PC-9 (cell line): ENCODE measurements around the gene BTNL9. TPM values are rescaled to one million over a fixed set of nuclear protein-coding genes. Genes with fewer than 3 reads are reported as not detected.

ENCODE experiments used
- BruUV-seq: library from RNA; stranded (reverse); fragments of 400-500 nt; replicated peaks from 2 replicates; lab custom pipeline; 2021; lab: Mats Ljungman, UMichigan
- CTCF ChIA-PET: fragments of 300-600 bp; sonication (Branson Sonifier 250); formaldehyde crosslinking; loops from one replicate; lab custom pipeline; 2022; ENCODE audit warnings: antibody characterized with exemption; lab: Charles Lee
- POLR2A ChIA-PET: fragments of 300-600 bp; sonication (Branson Sonifier 250); formaldehyde crosslinking; loops from one replicate; lab custom pipeline; 2022; ENCODE audit warnings: antibody characterized with exemption; ENCODE audit not compliant: unreplicated experiment; lab: Charles Lee
- DNase-seq, 2 experiments: peaks; one replicate each; pipeline versions ENCODE4 v3.0.0 to v3.0.0-alpha.2; 2015 to 2022; ENCODE audit warnings: mixed read lengths in 1 of 2
- H2AFZ ChIP-seq: fragments of 200-600 bp; sonication (generic); 2 replicates; pipeline ENCODE4 v1.8.1; 2017; ENCODE audit warnings: antibody characterized with exemption
- H3F3A ChIP-seq: fragments of 200-600 bp; sonication (generic); 2 replicates; pipeline ENCODE4 v1.8.1; 2017; ENCODE audit warnings: antibody characterized with exemption, mild to moderate bottlenecking, low read depth; ENCODE audit not compliant: insufficient read depth
- H3K27ac ChIP-seq: fragments of 200-600 bp; sonication (generic); 2 replicates; pipeline ENCODE4 v1.6.1; 2016; ENCODE audit warnings: mixed run types
- H3K27me3 ChIP-seq: fragments of 200-600 bp; sonication (generic); 2 replicates; pipeline ENCODE4 v1.6.1; 2016; ENCODE audit warnings: low read depth, mixed run types; ENCODE audit not compliant: insufficient read depth
- H3K36me3 ChIP-seq: fragments of 200-600 bp; sonication (generic); 2 replicates; pipeline ENCODE4 v1.6.1; 2016; ENCODE audit warnings: low read depth, mixed run types
- H3K4me1 ChIP-seq: fragments of 200-600 bp; sonication (generic); replicated peaks from 2 replicates; pipeline ENCODE4 v1.6.1; 2016; ENCODE audit warnings: mixed run types; ENCODE audit not compliant: insufficient read depth
- H3K4me2 ChIP-seq: fragments of 200-600 bp; sonication (generic); 2 replicates; pipeline ENCODE4 v1.6.1; 2017; ENCODE audit warnings: mixed run types
- H3K4me3 ChIP-seq: fragments of 200-600 bp; sonication (generic); 2 replicates; pipeline ENCODE4 v1.6.1; 2016; ENCODE audit warnings: mixed run types
- H3K79me2 ChIP-seq: fragments of 200-600 bp; sonication (generic); 2 replicates; pipeline ENCODE4 v1.6.1; 2017; ENCODE audit warnings: low read depth, mixed run types
- H3K9me2 ChIP-seq: fragments of 200-600 bp; sonication (generic); 2 replicates; pipeline ENCODE4 v1.8.1; 2017; ENCODE audit warnings: mild to moderate bottlenecking; ENCODE audit not compliant: insufficient read depth
- H3K9me3 ChIP-seq: fragments of 200-600 bp; sonication (generic); 2 replicates; pipeline ENCODE4 v1.8.1; 2016; ENCODE audit warnings: low read depth; ENCODE audit not compliant: insufficient read depth
- H4K20me1 ChIP-seq: fragments of 200-600 bp; sonication (generic); 2 replicates; pipeline ENCODE4 v1.8.1; 2017; ENCODE audit not compliant: insufficient read depth
- CTCF ChIP-seq: fragments of 200-600 bp; sonication (generic); conservative IDR thresholded peaks from 2 replicates; pipeline ENCODE4 v1.6.1; 2017; ENCODE audit warnings: mixed run types, antibody characterized with exemption, mild to moderate bottlenecking, moderate library complexity
- EZH2 ChIP-seq: fragments of 200-600 bp; sonication (generic); IDR thresholded peaks from 2 replicates; pipeline ENCODE4 v1.8.0; 2017; ENCODE audit warnings: antibody characterized with exemption, low read depth
- intact Hi-C: fragments of 100-400 bp; cut with micrococcal nuclease; formaldehyde crosslinking; loops from one replicate; pipeline ENCODE4 v1.10.0; 2022; ENCODE audit not compliant: unreplicated experiment
- total RNA-seq: library from RNA; stranded (reverse); gene quantifications from 2 replicates; pipeline ENCODE4 v1.2.3, GENCODE V29; 2021

BTNL9 gene
- total RNA-seq, 1 experiment from 2014 or later, result not detected

- no peak overlapping the region for H3K4me2 ChIP-seq
- ChIA-PET CTCF (no interaction called here), POLR2A (no interaction called here)
- intact Hi-C loops, result no loop called here
- no TSS peak for BruUV-seq
- H3K4me3 ChIP-seq, result no peak overlapping the region
- no peaks in the 10 kb centered on the region for H3K9me3 ChIP-seq
- H3K4me1 ChIP-seq, result no peaks in the 10 kb centered on the region
- no peaks in the 10 kb centered on the region; the same call in 1 of the 2 replicates for H3K9me2 ChIP-seq
- peaks cover 13% of the 10 kb centered on the region for H3K27me3 ChIP-seq
- H3K79me2 ChIP-seq, result no peaks in the 10 kb centered on the region
- DNase-seq, result no peak
- H4K20me1 ChIP-seq, result no peaks in the 10 kb centered on the region
- H3K36me3 ChIP-seq, result no peaks in the 10 kb centered on the region
- no peak overlapping the region for H2AFZ ChIP-seq
- H3F3A ChIP-seq, result no peaks in the 10 kb centered on the region
- TF ChIP-seq CTCF, result no peak
- no peak for TF ChIP-seq EZH2
- no peak overlapping the region for H3K27ac ChIP-seq
Observed at GRCh38 chr5:181020688-181021087, 19.4 kb upstream of the BTNL9 start.

- Histone ChIP-seq H3K27ac (no peak overlapping the region), H3K79me2 (no peaks in the 10 kb centered on the region), H3K9me3 (no peaks in the 10 kb centered on the region), H3F3A (no peaks in the 10 kb centered on the region), H3K4me2 (no peak overlapping the region), H3K9me2 (no peaks in the 10 kb centered on the region), H3K4me1 (no peaks in the 10 kb centered on the region), H2AFZ (no peak overlapping the region), H3K36me3 (no peaks in the 10 kb centered on the region), H4K20me1 (no peaks in the 10 kb centered on the region), H3K27me3 (peaks cover 23% of the 10 kb centered on the region), H3K4me3 (no peak overlapping the region)
- no TSS peak for BruUV-seq
- intact Hi-C loops, result no loop called here
- ChIA-PET CTCF (interaction anchor here (0.6 kb wide), 1 partner anchor 444 kb away, joined by 8 read pairs; no protein-coding TSS in a partner anchor), POLR2A (no interaction called here)
- TF ChIP-seq EZH2 (no peak), CTCF (no peak)
- no peak for DNase-seq
Observed at GRCh38 chr5:181024245-181025064, 15.6 kb upstream of the BTNL9 start.

- H3K4me2 ChIP-seq, result no peak overlapping the region
- no peak overlapping the region for H3K27ac ChIP-seq
- H3K27me3 ChIP-seq, result peaks cover 23% of the 10 kb centered on the region
- H3K4me1 ChIP-seq, result no peaks in the 10 kb centered on the region
- no peaks in the 10 kb centered on the region for H3K9me2 ChIP-seq
- H4K20me1 ChIP-seq, result no peaks in the 10 kb centered on the region
- no peak overlapping the region for H3K4me3 ChIP-seq
- no peaks in the 10 kb centered on the region for H3F3A ChIP-seq
- ChIA-PET CTCF (interaction anchor here (0.7 kb wide), 1 partner anchor 37 kb away, joined by 3 read pairs; no protein-coding TSS in a partner anchor), POLR2A (no interaction called here)
- no peak overlapping the region for H2AFZ ChIP-seq
- no peaks in the 10 kb centered on the region for H3K36me3 ChIP-seq
- H3K9me3 ChIP-seq, result no peaks in the 10 kb centered on the region
- no peaks in the 10 kb centered on the region for H3K79me2 ChIP-seq
- no peak for DNase-seq
- TF ChIP-seq CTCF (no peak), EZH2 (no peak)
- intact Hi-C loops, result no loop called here
- BruUV-seq, result no TSS peak
Observed at GRCh38 chr5:181027452-181028031, 12.5 kb upstream of the BTNL9 start.
